GM23248 (cell line): Measurements from ENCODE around the gene PGAP6.
"Not testable (repeated sequence)": the region's sequence is repeated elsewhere in the genome, so short reads cannot be mapped to it uniquely, and the experiment has no call there.

Experiments used
- EZH2 ChIP-seq: fragments of 200-600 bp; sonication (generic); IDR thresholded peaks from 2 replicates; pipeline ENCODE4 v1.6.1; 2018; ENCODE audit warnings: antibody characterized with exemption, mild to moderate bottlenecking; ENCODE audit not compliant: insufficient read depth, poor library complexity, severe bottlenecking
- EZH2phosphoT487 ChIP-seq: fragments of 200-600 bp; sonication (generic); IDR thresholded peaks from 2 replicates; pipeline ENCODE4 v1.6.1; 2018; ENCODE audit warnings: antibody characterized with exemption, moderate library complexity, mild to moderate bottlenecking, low read depth; ENCODE audit not compliant: insufficient read depth

DNA sequence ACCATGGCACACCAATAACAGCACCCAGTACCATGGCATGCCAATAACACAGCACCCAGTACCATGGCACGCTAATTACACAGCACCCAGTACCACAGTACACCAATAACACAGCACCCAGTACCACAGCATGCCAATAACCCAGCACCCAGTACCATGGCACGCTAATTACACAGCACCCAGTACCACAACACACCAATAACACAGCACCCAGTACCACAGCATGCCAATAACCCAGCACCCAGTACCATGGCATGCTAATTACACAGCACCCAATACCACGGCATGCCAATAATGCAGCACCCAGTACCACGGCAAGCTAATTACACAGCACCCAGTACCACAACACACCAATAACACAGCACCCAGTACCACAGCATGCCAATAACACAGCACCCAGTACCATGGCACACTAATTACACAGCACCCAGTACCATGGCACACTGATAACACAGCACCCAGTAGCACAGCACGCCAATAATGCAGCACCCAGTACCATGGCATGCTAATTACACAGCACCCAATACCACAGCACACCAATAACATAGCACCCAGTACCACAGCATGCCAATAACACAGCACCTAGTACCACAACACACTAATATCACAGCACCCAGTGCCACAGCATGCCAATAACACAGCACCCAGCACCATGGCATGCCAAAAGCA lies 47.5 kb downstream of the PGAP6 start:
- TF ChIP-seq EZH2, EZH2phosphoT487: not testable (repeated sequence)
